NCI-H2196 (cell line): Measurements from ENCODE around the gene HSPA12A.

Source experiments
- DNase-seq: peaks from one replicate; lab custom pipeline; 2025; ENCODE audit not compliant: unreplicated experiment; lab: John Stamatoyannopoulos, UW

HSPA12A gene

GRCh38 chr10:116744163-116744753 lies 1.9 kb upstream of the HSPA12A start:
- DNase-seq: no peak

- no peak for DNase-seq
These were observed 1.1 kb upstream of the HSPA12A start for GRCh38 chr10:116743266-116744064.

DNA sequence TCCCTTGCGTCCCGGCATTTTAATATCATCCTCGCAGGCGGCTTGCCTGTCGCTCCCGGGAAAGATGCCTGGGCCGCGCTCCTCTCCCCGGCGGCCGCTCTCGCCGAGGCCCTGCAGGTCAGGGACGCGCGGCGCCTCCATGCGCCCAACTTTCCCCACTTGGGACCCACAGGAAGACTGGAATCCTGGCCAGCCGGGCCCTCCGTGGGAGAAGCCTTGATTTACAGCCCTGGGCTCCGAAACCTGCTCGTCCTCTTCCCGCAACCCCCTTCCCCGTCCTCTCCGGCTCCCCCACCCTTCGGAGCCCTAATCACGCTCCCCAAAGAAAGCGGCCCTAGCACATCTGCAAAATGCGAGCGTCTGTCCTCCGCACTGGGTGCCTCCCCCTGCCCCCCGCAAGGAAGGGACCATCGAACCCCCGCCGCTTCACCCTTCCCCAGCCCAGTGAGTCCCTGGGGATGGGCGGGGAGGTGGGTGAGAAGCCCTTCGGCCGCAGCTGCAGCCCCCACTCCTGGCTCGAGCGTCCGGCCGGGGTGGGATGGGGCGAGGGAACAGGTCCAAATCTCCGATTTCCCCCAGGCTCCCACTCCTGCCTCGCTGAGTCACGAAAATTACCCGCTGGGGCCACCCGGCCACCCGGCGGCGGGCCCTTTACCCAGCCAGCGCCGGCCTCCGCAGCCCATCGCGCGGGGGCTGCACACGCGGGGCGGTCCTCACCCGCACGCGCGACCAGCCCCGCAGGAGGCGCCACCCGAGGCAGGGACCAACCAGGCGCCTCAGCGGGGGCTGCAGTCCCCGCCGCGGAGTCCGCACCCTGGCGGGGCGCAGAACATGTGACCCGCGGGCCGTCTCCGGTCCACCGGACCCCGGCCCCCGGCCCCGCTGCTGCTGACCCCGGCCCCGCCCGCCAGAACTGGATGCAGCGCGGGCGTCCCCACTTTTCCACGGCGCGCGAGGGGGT lies 695 bp downstream of the HSPA12A start:
- DNase-seq: no peak

- no peak for DNase-seq
These were observed 1.4 kb downstream of the HSPA12A start for GRCh38 chr10:116740971-116741370.

DNA sequence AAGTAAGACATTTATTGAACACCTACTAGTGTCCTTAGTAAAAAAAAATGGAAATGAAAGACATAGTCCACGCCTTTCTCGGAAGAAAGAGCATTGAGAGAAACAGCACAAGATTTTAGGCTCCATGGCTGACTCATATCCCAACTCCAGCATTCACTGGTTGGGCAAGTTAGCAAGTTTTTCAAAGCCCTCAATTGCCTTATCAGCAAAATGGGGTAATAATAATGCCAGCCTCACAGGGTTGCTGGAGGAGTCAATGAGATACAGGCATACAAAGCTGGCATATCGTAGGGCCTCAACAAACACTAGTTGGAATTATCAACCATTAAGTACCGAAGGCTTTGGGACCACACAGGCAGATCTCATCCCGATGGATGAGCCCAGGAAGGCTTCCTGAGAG lies 4.0 kb downstream of the HSPA12A start:
- no peak for DNase-seq

DNA sequence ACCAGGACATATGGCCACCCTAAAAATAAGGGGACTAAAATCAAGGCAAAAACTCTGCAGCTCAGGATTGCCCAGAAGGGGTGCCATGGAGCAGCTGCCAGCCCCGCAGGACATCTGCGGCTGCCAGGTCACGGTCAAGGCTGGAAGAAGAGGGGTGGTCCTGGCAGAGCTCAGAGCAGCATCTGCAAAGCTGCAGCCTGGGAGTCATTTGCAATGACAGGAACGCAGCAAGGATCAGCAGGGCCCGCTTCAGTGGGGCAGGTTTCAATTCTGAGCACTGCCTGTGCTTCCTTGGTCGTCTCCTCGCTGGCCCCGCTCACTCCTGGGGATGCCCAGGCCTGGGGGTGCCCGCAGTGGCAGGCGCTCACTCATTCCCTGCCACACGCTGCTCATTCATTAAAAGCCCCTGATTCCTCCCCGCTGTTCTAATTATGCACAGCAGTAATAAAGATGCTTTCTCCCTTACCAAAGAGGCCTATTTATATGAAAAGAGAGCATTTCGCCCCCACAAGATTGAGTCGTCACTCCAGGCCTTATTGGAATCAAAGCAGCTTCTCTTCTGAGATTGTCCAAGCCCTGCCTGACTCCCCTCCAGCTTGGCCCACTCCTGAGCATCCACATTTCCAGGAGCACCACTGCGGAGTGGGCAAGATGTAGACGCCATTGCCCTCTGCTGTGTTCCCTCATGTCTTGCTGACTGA lies 4.6 kb downstream of the HSPA12A start:
- DNase-seq: no peak

DNA sequence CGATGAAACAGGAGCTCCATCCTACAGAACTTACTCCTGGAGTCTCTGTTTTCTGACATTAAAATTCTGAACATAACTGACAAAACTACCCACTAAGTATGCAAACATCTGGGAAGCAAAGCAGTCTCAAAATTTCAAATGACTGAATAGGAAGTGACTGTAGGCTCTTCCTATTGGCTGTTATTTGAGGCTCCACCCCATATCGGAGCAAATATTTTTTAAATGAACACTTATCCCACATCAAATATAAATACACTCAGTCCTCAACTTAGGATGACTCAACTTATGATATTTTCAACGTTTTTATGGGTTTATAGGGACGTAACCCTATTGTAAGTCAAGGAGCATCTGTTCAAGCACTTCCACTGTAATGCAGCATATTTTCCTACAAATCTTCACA lies 8.8 kb downstream of the HSPA12A start:
- no peak for DNase-seq

DNA sequence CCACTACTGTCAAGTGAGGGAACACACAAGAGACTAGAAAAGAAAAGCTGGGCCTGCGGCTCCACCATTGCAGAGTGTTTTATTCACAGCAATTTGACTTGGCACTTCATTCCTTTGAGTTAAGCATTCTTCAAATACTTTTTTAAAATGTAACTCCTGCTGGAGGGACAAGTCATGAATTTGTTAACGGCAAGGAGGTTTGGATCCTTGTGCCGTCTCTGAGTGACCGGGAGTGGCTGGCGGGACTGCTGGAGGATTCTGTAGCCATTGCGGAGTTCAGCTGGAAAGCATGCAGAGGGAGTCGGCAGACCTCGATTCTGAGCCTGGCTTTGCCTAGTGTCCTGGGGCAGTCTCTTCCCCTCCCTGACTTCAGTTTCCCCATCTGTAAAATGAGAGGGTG lies 9.8 kb downstream of the HSPA12A start:
- DNase-seq: no peak

GRCh38 chr10:116730464-116731260 lies 11.7 kb downstream of the HSPA12A start:
- DNase-seq: no peak

DNA sequence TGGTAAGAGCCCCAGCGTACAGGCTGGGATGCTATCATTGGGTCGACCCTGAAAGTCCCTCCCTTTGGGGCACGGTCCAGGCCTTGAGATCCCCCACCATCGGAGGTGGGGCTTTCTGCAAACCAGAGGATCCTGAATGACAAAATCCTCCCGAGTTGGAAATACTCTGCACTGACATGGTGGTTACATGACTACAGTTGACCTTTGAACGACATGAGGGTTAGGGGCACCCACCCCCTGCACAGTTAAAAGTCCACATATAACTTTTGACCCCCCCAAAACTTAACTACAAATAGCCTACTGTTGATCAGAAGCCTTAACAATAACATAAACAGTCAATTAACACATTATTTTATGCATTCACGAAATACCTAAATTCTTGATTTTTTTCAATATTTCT lies 13.1 kb downstream of the HSPA12A start:
- DNase-seq: no peak

DNA sequence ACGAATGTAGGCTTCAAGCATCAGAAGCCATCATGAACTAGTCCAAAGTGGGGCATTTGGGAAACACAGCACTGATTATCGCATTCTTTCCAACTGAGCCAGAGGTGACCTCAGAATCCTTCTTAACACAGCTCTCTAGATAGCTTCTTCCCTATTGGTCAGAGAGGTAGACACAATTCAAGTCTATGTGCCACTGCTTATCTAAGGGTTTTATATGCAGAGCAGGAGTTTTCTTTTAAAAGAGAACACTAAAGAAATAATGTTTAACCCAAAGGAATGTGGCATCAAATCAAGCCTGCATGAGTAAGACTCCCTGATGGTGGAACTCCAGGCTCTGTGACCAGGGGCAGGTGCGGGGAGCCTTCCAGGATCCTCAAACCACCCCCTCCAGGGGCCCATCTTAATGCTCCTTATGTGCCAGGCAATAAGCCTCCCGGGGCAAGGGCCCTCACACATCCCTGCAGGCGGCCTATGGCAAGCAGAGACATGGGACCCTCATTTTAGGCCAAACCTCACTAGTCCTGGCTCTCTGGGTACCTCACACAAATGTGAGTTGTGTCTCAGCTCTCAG lies 13.8 kb downstream of the HSPA12A start:
- no peak for DNase-seq

GRCh38 chr10:116723428-116724281 lies 18.7 kb downstream of the HSPA12A start:
- DNase-seq: no peak

DNA sequence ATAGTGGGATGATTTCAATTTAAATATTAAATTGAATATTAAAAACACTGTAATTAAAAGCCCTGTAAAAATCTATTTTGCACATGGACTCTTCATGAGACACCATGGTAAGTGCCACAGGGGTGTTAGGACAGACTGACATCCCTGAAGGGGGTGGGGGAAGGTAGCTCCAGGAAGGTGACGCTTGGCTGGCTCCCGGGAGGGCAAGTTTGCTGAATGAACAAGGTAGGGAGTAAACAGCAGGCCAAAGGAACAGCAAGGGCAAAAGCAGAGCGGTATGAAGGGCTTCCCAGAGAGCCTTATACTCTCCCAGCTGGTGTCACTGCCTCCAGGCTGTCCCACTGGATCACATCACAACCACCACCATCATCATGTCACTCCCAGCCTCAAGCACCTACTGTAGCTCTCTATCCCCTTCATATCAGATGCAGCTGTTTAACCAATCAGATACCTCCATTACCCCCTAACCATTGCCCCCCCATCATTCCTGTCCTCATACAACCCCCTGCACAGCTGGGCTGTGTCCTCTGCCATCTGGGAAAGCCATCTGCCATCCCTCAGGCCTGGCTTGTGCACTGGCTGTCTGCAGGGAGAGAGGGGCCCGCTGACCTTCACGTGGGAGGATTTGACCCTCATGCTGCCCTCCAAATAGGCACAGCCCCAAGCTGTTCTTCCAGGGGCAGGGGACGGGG lies 19.5 kb downstream of the HSPA12A start:
- DNase-seq: no peak

DNA sequence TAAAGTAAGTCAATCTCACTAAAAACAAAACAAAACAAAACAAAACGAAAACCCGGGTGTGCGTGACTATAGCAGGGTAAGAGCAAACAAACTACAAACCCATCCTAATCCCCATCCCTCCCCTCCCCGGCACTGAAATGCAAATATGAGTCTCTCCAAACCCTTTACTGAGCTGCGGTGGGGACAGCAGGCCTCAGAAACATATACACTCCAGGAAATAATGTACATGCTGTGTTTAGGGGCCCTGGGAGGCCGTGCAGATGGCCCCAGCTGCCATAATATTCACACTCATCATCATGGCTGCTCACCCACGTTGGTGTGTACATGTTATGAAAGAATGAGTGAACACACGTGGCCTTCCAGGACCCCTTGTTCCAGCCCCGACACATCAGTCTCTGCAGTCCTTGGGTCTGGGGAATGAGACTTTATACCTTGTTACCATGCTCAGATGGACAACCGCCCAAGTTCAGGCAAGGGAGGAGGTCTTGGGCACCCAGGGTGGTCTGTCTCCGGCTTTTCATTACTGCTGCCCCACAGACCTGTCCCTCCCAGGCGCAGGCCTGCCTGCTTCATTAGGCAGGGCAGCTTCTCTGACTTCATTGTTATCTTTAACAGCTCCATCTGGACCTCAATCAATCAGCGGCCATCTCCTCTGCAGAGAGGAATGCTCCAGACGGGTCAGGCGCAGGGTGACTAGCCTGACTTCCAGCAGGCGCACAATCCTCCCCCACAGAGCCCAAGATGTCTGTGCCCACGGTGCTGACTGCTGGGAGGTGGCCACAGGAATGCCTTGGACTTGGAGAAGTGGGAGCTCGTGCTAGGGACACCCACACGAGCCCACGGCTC lies 20.6 kb downstream of the HSPA12A start:
- no peak for DNase-seq

DNA sequence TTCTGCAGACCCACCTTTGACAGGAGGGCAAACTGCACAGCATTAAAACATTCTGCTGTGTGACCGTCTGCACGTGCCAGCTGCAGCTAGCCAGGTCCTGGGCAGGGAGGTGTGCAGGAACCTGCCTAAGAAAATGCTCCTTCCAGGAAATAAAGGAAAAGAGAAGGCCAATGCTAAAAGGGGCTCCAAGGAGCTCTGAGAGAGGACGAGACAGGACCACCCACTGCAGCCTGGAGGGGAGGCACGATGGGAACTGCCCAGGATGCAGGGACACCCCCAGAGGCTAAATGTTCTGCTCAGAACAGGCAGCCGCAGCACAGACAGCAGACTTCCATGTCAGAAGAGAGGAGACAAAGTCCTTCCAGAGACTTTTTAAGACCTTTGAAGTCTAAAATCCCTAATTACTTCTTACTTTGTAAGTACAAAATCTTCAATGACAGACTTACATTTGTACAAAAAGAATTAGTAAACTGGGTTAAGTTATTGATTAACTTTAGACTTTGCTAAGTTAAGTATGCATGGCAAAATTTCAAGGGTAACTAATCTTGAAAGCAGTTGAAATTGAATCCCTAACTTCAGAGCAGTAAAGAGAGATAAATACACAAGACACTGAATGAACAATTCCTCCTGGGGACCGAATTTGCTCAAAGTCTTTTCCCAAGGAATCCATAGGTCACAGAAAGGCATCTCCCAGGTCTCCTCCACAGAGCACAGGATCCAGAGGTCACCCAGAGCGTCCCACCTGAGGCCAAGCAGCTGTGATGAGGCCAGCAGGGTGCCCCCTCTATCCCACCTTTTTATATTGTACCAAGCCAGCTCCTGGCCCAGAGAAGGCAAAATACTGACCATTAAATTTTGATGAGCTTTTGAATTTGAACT lies 21.5 kb downstream of the HSPA12A start:
- no peak for DNase-seq

DNA sequence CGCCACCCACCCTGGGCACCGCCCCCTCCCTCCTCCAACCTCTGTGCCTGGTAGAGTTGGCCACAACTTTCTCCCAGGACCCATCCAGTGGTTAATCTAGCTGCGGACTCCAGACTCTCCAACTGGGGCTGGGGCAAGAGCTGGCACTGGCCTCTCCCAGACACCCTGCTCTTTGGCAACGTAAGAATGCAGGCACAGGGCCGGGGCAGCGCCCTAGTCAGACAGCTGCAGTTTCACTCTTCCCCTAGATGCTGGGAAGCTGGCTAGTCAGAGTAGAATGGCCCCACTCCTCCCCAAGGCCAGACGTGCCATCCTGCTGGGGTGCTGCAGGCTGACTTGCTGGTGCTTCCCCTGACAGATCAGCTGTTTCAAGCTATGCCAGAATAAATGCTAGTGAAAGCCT lies 22.1 kb downstream of the HSPA12A start:
- DNase-seq: no peak

GRCh38 chr10:116719804-116720203 lies 22.6 kb downstream of the HSPA12A start:
- DNase-seq: no peak
